ENCODE data around the gene SH3BP5L.
A peak's percentile ranks its signal among the peaks of the same experiment; 100 is the strongest.
"Not testable (repeated sequence)": the region's sequence is repeated elsewhere in the genome, so short reads cannot be mapped to it uniquely, and the experiment has no call there.

SH3BP5L gene

DNA sequence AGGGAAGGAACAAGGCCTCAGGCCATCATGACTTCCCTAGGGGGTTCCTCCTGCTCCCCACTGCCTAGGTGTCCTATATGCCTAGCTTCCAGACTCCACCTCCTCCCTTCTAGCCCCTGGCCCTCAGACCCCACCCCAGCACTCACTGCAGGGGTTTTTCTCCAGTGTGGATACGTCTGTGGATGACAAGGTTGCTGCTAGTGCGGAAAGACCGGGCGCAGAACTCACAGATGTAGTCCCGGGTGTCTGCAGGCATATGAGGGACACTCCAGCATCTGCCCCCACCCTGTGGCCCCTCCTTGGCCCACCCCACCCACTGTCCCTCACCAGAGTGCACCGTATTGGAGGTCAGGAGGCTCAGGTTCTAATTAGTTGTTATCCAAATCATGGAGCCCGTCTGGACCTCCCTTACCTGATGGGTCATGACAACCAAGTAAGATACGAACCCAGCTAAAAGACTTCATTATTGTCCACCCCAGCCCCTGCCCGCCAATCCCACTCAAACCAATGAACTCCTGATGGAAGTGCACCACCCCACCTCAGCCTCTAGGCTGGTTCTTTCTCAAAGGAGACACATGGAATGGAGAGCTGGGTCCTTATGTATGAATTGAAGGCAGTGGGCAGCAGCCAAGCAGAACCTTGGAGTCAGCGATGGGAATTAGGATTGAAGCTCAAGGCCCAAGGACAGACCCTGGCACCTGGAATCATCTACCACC, 25.0 kb upstream of the SH3BP5L start:
- no peak for DNase-seq (ENCODE audit: low spot score)

- DNase-seq (ENCODE audit: low spot score), result no peak
Observed at GRCh38 chr1:248850124-248850523, 24.4 kb upstream of the SH3BP5L start.

- DNase-seq (ENCODE audit: low spot score), result no peak
Observed at GRCh38 chr1:248849637-248850036, 23.9 kb upstream of the SH3BP5L start.

GRCh38 chr1:248849152-248849551, 23.4 kb upstream of the SH3BP5L start:
- DNase-seq (ENCODE audit: low spot score), result no peak

DNA sequence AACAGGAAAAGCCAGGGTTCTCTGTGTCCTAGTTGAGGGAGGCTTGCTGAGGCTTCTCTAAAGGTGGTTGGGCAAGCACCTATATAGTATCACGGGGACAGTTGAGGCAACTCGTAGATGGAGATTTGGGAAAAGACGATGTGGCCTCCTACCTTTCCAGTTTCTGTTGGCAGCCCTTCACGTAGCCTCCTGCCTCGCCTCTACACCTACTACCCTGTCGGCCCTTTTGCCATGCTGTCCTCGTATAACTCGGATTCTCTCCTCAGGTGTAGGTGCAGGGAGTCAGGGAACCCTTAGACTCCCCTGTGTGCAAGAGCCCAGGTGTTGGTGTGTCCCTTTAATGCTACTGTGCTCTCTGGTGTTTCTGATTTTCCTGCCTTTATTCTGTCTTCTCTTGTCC, 22.9 kb upstream of the SH3BP5L start:
- no peak for DNase-seq (ENCODE audit: low spot score)

GRCh38 chr1:248847956-248848561, 22.3 kb upstream of the SH3BP5L start:
- DNase-seq (ENCODE audit: low spot score), result no peak

GRCh38 chr1:248847181-248847955, 21.7 kb upstream of the SH3BP5L start:
- no peak for DNase-seq (ENCODE audit: low spot score)

DNA sequence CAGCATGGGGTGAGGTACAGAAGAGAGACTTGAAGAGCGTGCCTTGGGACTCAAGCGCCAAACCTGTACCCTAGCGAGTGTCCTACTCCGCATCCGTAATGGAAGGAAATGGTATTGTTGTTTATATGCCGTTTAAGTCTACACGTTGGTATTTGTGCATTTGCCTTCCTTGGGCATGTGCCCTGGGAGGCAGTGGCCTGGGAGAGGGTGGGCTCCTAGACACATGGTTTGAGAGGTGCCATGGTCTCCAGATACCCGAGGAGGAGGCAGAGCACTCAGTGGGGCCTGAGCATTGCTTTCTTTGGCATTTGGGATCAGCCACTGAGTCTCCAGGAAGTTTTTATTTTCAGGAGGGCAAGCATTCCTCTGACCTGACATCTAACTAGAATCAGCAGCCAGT, 18.8 kb upstream of the SH3BP5L start:
- no peak for DNase-seq (ENCODE audit: low spot score)

DNA sequence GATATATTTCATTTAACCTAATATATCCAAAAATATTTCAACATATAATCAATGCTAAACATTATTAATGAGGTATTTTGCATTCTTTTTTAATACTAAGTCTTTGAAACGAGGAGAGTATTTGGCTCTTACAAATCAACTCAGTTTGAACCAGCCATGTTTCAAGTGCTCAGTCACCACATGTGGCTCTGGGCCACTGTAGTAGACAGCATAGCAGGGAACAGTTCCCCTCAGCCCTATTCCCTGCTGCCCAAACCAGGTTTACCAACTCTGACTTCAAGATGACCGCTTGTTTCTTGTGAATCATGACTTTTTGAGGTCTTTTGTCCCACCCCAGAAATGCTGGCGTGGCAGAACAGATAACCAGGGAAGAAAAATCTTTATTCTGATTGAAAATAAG, 18.0 kb upstream of the SH3BP5L start:
- no peak for DNase-seq (ENCODE audit: low spot score)

GRCh38 chr1:248842781-248843331, 17.1 kb upstream of the SH3BP5L start:
- no peak for DNase-seq (ENCODE audit: low spot score)

GRCh38 chr1:248841702-248842395, 16.1 kb upstream of the SH3BP5L start:
- peak; percentile 70 for DNase-seq (ENCODE audit: low spot score)

- no peak for DNase-seq (ENCODE audit: low spot score)
Observed at GRCh38 chr1:248840946-248841345, 15.2 kb upstream of the SH3BP5L start.

DNA sequence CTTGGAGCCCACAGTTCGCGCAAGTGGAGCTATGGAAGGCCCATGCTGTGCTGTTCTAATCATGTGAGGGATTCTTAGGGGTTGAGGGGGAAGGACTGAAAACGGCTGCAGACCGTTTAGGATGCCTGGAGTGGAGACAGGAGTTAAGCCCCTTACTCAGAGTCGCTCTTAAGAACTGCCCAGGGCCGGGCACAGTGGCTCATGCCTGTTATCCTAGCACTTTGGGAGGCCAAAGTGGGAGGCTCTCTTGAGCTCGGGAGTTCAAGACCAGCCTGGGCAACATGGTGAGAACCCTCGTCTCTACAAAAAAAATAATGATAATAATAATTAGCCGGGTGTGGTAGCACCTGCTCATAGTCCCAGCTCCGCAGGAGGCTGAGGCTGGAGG, 13.4 kb upstream of the SH3BP5L start:
- DNase-seq (ENCODE audit: low spot score), result no peak

DNA sequence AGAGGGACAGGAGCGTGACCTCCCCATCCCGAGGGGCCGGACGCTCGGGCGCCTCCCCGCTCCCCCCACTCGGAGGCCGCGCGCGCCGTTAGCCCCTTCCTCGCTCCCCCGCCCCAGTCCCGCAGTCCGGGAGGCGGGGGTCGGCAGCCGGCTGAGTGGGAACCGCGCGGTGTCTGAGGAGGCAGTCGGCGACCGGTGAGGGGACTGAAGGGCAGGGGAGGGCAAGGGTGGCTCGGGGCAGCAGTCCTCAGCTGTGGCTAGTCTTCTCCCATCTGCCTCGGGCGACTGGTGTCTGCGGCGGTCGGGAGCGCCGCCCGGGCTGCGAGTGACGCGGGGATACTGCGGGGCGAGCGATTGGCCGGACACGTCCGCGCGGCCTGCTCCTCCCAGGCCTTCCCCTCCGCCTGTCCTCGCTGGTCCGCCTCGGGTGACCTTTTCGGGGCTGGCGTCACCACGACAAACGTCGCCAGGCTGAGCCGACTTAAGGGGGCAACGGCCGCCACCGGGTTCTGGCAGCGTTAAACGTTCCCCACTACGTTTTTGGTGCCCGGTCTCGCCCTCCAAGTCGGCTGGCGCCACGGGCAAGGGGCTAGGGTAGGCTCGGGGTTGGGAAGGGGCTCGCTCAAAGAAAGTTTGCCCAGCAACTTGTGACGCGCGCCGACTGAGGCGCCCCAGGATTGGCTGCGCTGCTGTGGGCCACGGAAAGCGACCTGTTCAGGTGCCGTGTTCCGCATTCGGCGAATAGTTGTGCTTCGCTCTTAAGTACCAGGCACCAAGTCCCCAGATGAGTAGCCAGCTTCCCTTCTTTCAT, 12.8 kb upstream of the SH3BP5L start:
- peak; percentile 91 for DNase-seq (ENCODE audit: low spot score)

- peak; percentile 96 for DNase-seq (ENCODE audit: low spot score)
Observed at GRCh38 chr1:248837781-248838356, 12.2 kb upstream of the SH3BP5L start, which contains the start of gene ZNF672. TSS of gene ZNF672 (plus strand) at chr1:248838224. CDS start at chr1:248847275, 9,051 bp downstream.

DNA sequence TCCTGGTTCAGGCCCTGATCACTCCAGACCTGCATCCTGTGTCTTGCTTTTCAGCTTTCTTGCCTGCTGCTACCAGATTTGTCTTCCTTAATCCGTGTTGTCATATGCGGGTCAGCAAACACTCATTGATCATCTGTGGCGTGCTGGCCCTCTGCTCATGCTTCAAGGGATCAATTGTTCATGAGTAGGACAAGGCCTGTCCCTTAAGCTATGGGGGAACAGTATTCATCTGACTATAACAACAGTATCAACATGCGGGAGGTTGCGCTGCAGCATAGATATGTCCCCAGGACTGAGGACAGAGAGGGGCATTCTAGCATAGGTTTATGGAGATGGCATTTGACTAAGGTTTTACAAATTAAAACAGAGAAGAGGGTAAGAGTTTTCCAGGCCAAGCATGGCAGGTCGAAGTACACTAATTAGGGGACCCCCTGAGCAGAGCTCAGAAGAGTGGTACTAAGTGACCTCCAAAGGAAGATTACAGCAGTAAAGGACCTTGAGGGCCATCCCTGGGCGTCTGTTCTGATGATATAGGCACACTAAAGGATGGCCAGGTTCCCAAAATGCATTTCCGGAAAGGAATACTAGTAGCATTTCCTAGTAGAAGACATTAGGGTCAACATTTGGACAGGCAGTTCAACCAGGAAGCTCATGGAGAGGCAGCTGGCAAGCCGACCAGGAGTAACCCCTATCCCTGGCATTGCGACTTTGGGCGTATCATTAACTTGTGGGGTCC, 11.5 kb upstream of the SH3BP5L start:
- DNase-seq (ENCODE audit: low spot score), result no peak

- no peak for DNase-seq (ENCODE audit: low spot score)
Observed at GRCh38 chr1:248834343-248834940, 8.7 kb upstream of the SH3BP5L start.

- no peak for DNase-seq (ENCODE audit: low spot score)
Observed at GRCh38 chr1:248831842-248832241, 6.1 kb upstream of the SH3BP5L start.

GRCh38 chr1:248830718-248831017, 5.0 kb upstream of the SH3BP5L start:
- not testable (repeated sequence) for DNase-seq (ENCODE audit: low spot score)

GRCh38 chr1:248828845-248829244, 3.1 kb upstream of the SH3BP5L start:
- DNase-seq (ENCODE audit: low spot score), result peak; percentile 81

All from hematopoietic multipotent progenitor cell treated with erythropoietin and hydrocortisone succinate and interleukin-3 and kit ligand, for 17 days (in vitro differentiated cells).